HG02870 (cell line): ENCODE measurements around the gene LSAMP.

ENCODE experiments used
- ATAC-seq: cut with Tn5 transposase; IDR thresholded peaks from one replicate; pipeline ENCODE4 v1.9.1; 2021; ENCODE audit warnings: mild to moderate bottlenecking, moderate library complexity; ENCODE audit not compliant: unreplicated experiment

Gene LSAMP

GRCh38 chr3:116445311-116445841, at the start of gene LSAMP:
Gene LSAMP (minus strand): TSS chr3:116445487.
- ATAC-seq = no peak

GRCh38 chr3:116492379-116492778, 47.1 kb upstream of the LSAMP start:
- ATAC-seq = no peak

- ATAC-seq = no peak
Measured at GRCh38 chr3:116483135-116483534, 37.8 kb upstream of the LSAMP start.

- no peak for ATAC-seq
Measured at GRCh38 chr3:116476691-116477090, 31.4 kb upstream of the LSAMP start.

GRCh38 chr3:116474801-116475200, 29.5 kb upstream of the LSAMP start:
- ATAC-seq = no peak

- no peak for ATAC-seq
Measured at GRCh38 chr3:116474032-116474780, 28.9 kb upstream of the LSAMP start.

GRCh38 chr3:116473602-116474001, 28.3 kb upstream of the LSAMP start:
- no peak for ATAC-seq

GRCh38 chr3:116470605-116471197, 25.4 kb upstream of the LSAMP start:
- no peak for ATAC-seq

GRCh38 chr3:116469546-116469945, 24.3 kb upstream of the LSAMP start:
- ATAC-seq = no peak

- no peak for ATAC-seq
Measured at GRCh38 chr3:116464276-116464798, 19.1 kb upstream of the LSAMP start.

GRCh38 chr3:116453666-116454346, 8.5 kb upstream of the LSAMP start:
- ATAC-seq = no peak

- no peak for ATAC-seq
Measured at GRCh38 chr3:116449546-116450350, 4.5 kb upstream of the LSAMP start.

GRCh38 chr3:116445990-116446389, 703 bp upstream of the LSAMP start:
- ATAC-seq = no peak

GRCh38 chr3:116444819-116445310, 422 bp downstream of the LSAMP start:
- no peak for ATAC-seq

- no peak for ATAC-seq
Measured at GRCh38 chr3:116444115-116444747, 1.1 kb downstream of the LSAMP start.

GRCh38 chr3:116443191-116443661, 2.1 kb downstream of the LSAMP start:
- ATAC-seq = no peak

GRCh38 chr3:116442331-116443021, 2.8 kb downstream of the LSAMP start:
- no peak for ATAC-seq

- no peak for ATAC-seq
Measured at GRCh38 chr3:116441652-116442051, 3.6 kb downstream of the LSAMP start.

- ATAC-seq = no peak
Measured at GRCh38 chr3:116440196-116440595, 5.1 kb downstream of the LSAMP start.
